Measurements from ENCODE around the gene PLEKHJ1. TPM values are rescaled to one million over a fixed set of nuclear protein-coding genes. Genes with fewer than 3 reads are reported as not detected.
A peak's percentile ranks its signal among the peaks of the same experiment; 100 is the strongest.

Gene PLEKHJ1
- total RNA-seq, 1 experiment from 2014 or later, result 78.6 TPM

GRCh38 chr19:2192862-2193261, 43.3 kb downstream of the PLEKHJ1 start:
- intact Hi-C loops (cut with micrococcal nuclease; ENCODE audit: unreplicated experiment) (no loop called here), in situ Hi-C loops (cut with HindIII; ENCODE audit: low pct_unique_long_range_greater_than_20kb, low sequenced_read_pairs) (no loop called here)
- no peaks in the 10 kb centered on the region for H3K9me3 ChIP-seq (ENCODE audit: control insufficient read depth, insufficient read depth, low read depth, low read length)
- BruUV-seq (replicated peaks), result no TSS peak
- no peaks in the 10 kb centered on the region for H3K4me1 ChIP-seq (ENCODE audit: control insufficient read depth, insufficient read depth, low read length)
- no peak overlapping the region for H3K4me3 ChIP-seq (ENCODE audit: low read depth in 2 of 2, low read length in 2 of 2)
- DNase-seq (ENCODE audit: low read depth, low spot score) (no peak), ATAC-seq (no peak)
- H3K36me3 ChIP-seq (ENCODE audit: control insufficient read depth, insufficient read depth, low read length), result no peaks in the 10 kb centered on the region; the same call in 1 of the 2 replicates
- TF ChIP-seq CTCF (IDR thresholded peaks at IDR 0.05), result no peak
- TF ChIP-seq REST (IDR thresholded peaks at IDR 0.05; ENCODE audit: insufficient read depth in 1 of 2, low read depth in 2 of 2, low read length in 1 of 2), result no peak
- no peak for TF ChIP-seq TCF7L2 (IDR thresholded peaks at IDR 0.05; ENCODE audit: low read depth, low read length)
- no peak for TF ChIP-seq POLR2AphosphoS5 (IDR thresholded peaks at IDR 0.05; ENCODE audit: low read depth, low read length)
- TF ChIP-seq SIN3A (IDR thresholded peaks at IDR 0.05; ENCODE audit: borderline replicate concordance, insufficient read depth, low read depth, low read length), result no peak
- ChIA-PET CTCF (no interaction called here), POLR2A (no interaction called here)
- no peaks in the 10 kb centered on the region for H3K27me3 ChIP-seq (ENCODE audit: control insufficient read depth, insufficient read depth, low read length)
- no peak overlapping the region for H3K27ac ChIP-seq (ENCODE audit: low read length)

- BruUV-seq (replicated peaks), result no TSS peak
- Histone ChIP-seq H3K9me3 (ENCODE audit: control insufficient read depth, insufficient read depth, low read depth, low read length) (no peaks in the 10 kb centered on the region), H3K4me1 (ENCODE audit: control insufficient read depth, insufficient read depth, low read length) (no peaks in the 10 kb centered on the region), H3K36me3 (ENCODE audit: control insufficient read depth, insufficient read depth, low read length) (no peaks in the 10 kb centered on the region; the same call in none of the 2 replicates), H3K27me3 (ENCODE audit: control insufficient read depth, insufficient read depth, low read length) (no peaks in the 10 kb centered on the region), H3K4me3 (ENCODE audit: low read depth in 2 of 2, low read length in 2 of 2) (no peak overlapping the region), H3K27ac (ENCODE audit: low read length) (no peak overlapping the region)
- POLR2A ChIA-PET, result no interaction called here
- TF ChIP-seq REST (IDR thresholded peaks at IDR 0.05; ENCODE audit: insufficient read depth in 1 of 2, low read depth in 2 of 2, low read length in 1 of 2), result no peak
- no peak for TF ChIP-seq TCF7L2 (IDR thresholded peaks at IDR 0.05; ENCODE audit: low read depth, low read length)
- TF ChIP-seq POLR2AphosphoS5 (IDR thresholded peaks at IDR 0.05; ENCODE audit: low read depth, low read length), result no peak
- TF ChIP-seq CTCF (IDR thresholded peaks at IDR 0.05), result no peak
- ATAC-seq, result 0 out of 2 replicates have a peak, but pooled peaks have one; percentile 5
- in situ Hi-C loops (cut with HindIII; ENCODE audit: low pct_unique_long_range_greater_than_20kb, low sequenced_read_pairs) (no loop called here), intact Hi-C loops (cut with micrococcal nuclease; ENCODE audit: unreplicated experiment) (no loop called here)
- no peak for DNase-seq (ENCODE audit: low read depth, low spot score)
- CTCF ChIA-PET, result no interaction called here
Observed at GRCh38 chr19:2191456-2192310, 44.4 kb downstream of the PLEKHJ1 start.
